Suprapubic skin (tissue), 4 donors: ENCODE results near the gene CDC42EP1. TPM values are rescaled to one million over a fixed set of nuclear protein-coding genes. Genes with fewer than 3 reads are reported as not detected.
"Not testable (repeated sequence)": the region's sequence is repeated elsewhere in the genome, so short reads cannot be mapped to it uniquely, and the experiment has no call there.

Experiments
- DNase-seq, 2 donors: peaks; one replicate each; pipeline ENCODE4 v3.0.0-alpha.2; 2019; ENCODE audit warnings: low spot score in 2 of 2
- H3K27ac ChIP-seq: fragments of 200-600 bp; sonication (generic); one replicate; pipeline ENCODE4 v1.5.1; 2019
- H3K27me3 ChIP-seq: fragments of 200-600 bp; sonication (generic); one replicate; pipeline ENCODE4 v1.5.1; 2019
- H3K36me3 ChIP-seq: fragments of 200-600 bp; sonication (generic); one replicate; pipeline ENCODE4 v1.5.1; 2019
- H3K4me1 ChIP-seq: fragments of 200-600 bp; sonication (generic); one replicate; pipeline ENCODE4 v1.5.1; 2019
- H3K4me3 ChIP-seq: fragments of 200-600 bp; sonication (generic); one replicate; pipeline ENCODE4 v1.5.1; 2019; ENCODE audit warnings: mild to moderate bottlenecking
- H3K9me3 ChIP-seq: fragments of 200-600 bp; sonication (generic); one replicate; pipeline ENCODE4 v1.5.1; 2019
- CTCF ChIP-seq, 2 donors: fragments of 200-600 bp in 1 of 2; fragments of 450-650 bp in 1 of 2; sonication (generic) in 1 of 2; IDR thresholded peaks; one replicate each; pipeline ENCODE4 v1.5.1; 2016 to 2019; ENCODE audit warnings: antibody characterized with exemption in 2 of 2, mild to moderate bottlenecking in 1 of 2, moderate library complexity in 1 of 2
- EP300 ChIP-seq: sonication (generic); formaldehyde crosslinking; IDR thresholded peaks from one replicate; pipeline ENCODE4 v1.6.1; 2017; ENCODE audit warnings: antibody characterized with exemption
- POLR2A ChIP-seq, 2 donors: fragments of 450-650 bp; IDR thresholded peaks; one replicate each; pipeline ENCODE4 v1.6.1; 2017; ENCODE audit warnings: antibody characterized with exemption in 2 of 2, mild to moderate bottlenecking in 2 of 2, moderate library complexity in 2 of 2
- POLR2AphosphoS5 ChIP-seq, 3 donors: sonication (generic); formaldehyde crosslinking; IDR thresholded peaks; one replicate each; pipeline ENCODE4 v1.6.1; 2017; ENCODE audit warnings: antibody characterized with exemption in 3 of 3
- WGBS: methylation state at CpG from one replicate; pipeline ENCODE4 v1.1.5; 2018; 5-methylcytosine and 5-hydroxymethylcytosine counted together
- total RNA-seq, 4 donors: library from RNA; depleted of rRNA; stranded (reverse); fragments of >200 nt; gene quantifications; one replicate each; pipeline ENCODE4 v1.1.0, GENCODE V29; 2016

The CDC42EP1 gene
- total RNA-seq, 4 donors from 2014 or later, result 32.1 to 93.7 (median 80.9) TPM

- Histone ChIP-seq H3K9me3 (no peaks in the 10 kb centered on the region), H3K4me3 (no peak overlapping the region), H3K4me1 (peaks cover 12% of the 10 kb centered on the region), H3K27me3 (peaks cover 3% of the 10 kb centered on the region), H3K36me3 (no peaks in the 10 kb centered on the region), H3K27ac (peak overlapping the region; percentile 8)
- no peak for DNase-seq
- WGBS, result 53% methylated on average over 4 of the region's 4 CpGs
- TF ChIP-seq POLR2A (IDR thresholded peaks at IDR 0.05), result no peak
- TF ChIP-seq EP300, result no peak
- no peak for TF ChIP-seq CTCF (IDR thresholded peaks at IDR 0.05)
- no peak for TF ChIP-seq POLR2AphosphoS5 (IDR thresholded peaks at IDR 0.05)
Observed at GRCh38 chr22:37599153-37599552, 38.9 kb downstream of the CDC42EP1 start.

- Histone ChIP-seq H3K9me3 (no peaks in the 10 kb centered on the region), H3K4me3 (no peak overlapping the region), H3K36me3 (no peaks in the 10 kb centered on the region), H3K27me3 (peaks cover under 1% of the 10 kb centered on the region), H3K4me1 (peaks cover 13% of the 10 kb centered on the region), H3K27ac (peak overlapping the region; percentile 4)
- no peak for TF ChIP-seq POLR2A (IDR thresholded peaks at IDR 0.05)
- no peak for TF ChIP-seq EP300
- no peak for TF ChIP-seq POLR2AphosphoS5 (IDR thresholded peaks at IDR 0.05)
- TF ChIP-seq CTCF (IDR thresholded peaks at IDR 0.05), result no peak
- WGBS, result 49% methylated on average over 4 of the region's 4 CpGs
- no peak for DNase-seq
Observed at GRCh38 chr22:37601203-37601539, 40.9 kb downstream of the CDC42EP1 start.

- 53% methylated on average over 14 of the region's 14 CpGs for WGBS
- H3K9me3 ChIP-seq, result no peaks in the 10 kb centered on the region
- H3K4me3 ChIP-seq, result no peak overlapping the region
- DNase-seq, result no peak
- H3K27me3 ChIP-seq, result no peaks in the 10 kb centered on the region
- H3K36me3 ChIP-seq, result no peaks in the 10 kb centered on the region
- H3K27ac ChIP-seq, result peak overlapping the region; percentile 7
- TF ChIP-seq EP300 (no peak), POLR2A (IDR thresholded peaks at IDR 0.05) (no peak), POLR2AphosphoS5 (IDR thresholded peaks at IDR 0.05) (no peak), CTCF (IDR thresholded peaks at IDR 0.05) (no peak)
- H3K4me1 ChIP-seq, result peaks cover 19% of the 10 kb centered on the region
Observed at GRCh38 chr22:37601540-37602442, 41.5 kb downstream of the CDC42EP1 start.

GRCh38 chr22:37602546-37603277 lies 42.4 kb downstream of the CDC42EP1 start:
- H3K27me3 ChIP-seq, DNase-seq, H3K9me3 ChIP-seq, H3K4me3 ChIP-seq, H3K36me3 ChIP-seq: not testable (repeated sequence)
- peaks cover 28% of the 10 kb centered on the region for H3K4me1 ChIP-seq
- WGBS, result 95% methylated on average over 5 of the region's 5 CpGs
- peak overlapping the region; percentile 7 for H3K27ac ChIP-seq

- no peak for TF ChIP-seq POLR2AphosphoS5 (IDR thresholded peaks at IDR 0.05)
- TF ChIP-seq POLR2A (IDR thresholded peaks at IDR 0.05), result no peak
- no peak for TF ChIP-seq CTCF (IDR thresholded peaks at IDR 0.05)
- no peak for TF ChIP-seq EP300
- DNase-seq, result no peak
- 89% methylated on average over 6 of the region's 6 CpGs for WGBS
- no peak overlapping the region for H3K27ac ChIP-seq
- H3K4me1 ChIP-seq, result peaks cover 32% of the 10 kb centered on the region
- H3K9me3 ChIP-seq, result no peaks in the 10 kb centered on the region
- H3K27me3 ChIP-seq, result no peaks in the 10 kb centered on the region
- no peaks in the 10 kb centered on the region for H3K36me3 ChIP-seq
- H3K4me3 ChIP-seq, result no peak overlapping the region
Observed at GRCh38 chr22:37604074-37604473, 43.8 kb downstream of the CDC42EP1 start.
